BLaER1 (cell line): Measurements from ENCODE around the gene CNTN5.

ENCODE experiments used
- H3K27ac ChIP-seq: shearing (Covaris generic); formaldehyde crosslinking; 2 replicates; pipeline ENCODE4 v1.8.1; 2022
- H3K27me3 ChIP-seq: shearing (Covaris generic); formaldehyde crosslinking; 2 replicates; pipeline ENCODE4 v1.8.1; 2022
- H3K36me3 ChIP-seq: shearing (Covaris generic); formaldehyde crosslinking; 2 replicates; pipeline ENCODE4 v1.8.1; 2022
- H3K4me1 ChIP-seq: shearing (Covaris generic); formaldehyde crosslinking; 2 replicates; pipeline ENCODE4 v1.8.1; 2022
- H3K4me2 ChIP-seq: shearing (Covaris generic); formaldehyde crosslinking; 2 replicates; pipeline ENCODE4 v1.8.1; 2022
- H3K4me3 ChIP-seq: shearing (Covaris generic); formaldehyde crosslinking; 2 replicates; pipeline ENCODE4 v1.8.1; 2022
- H3K9ac ChIP-seq: shearing (Covaris generic); formaldehyde crosslinking; 2 replicates; pipeline ENCODE4 v1.8.1; 2022
- H3K9me3 ChIP-seq: shearing (Covaris generic); formaldehyde crosslinking; 2 replicates; pipeline ENCODE4 v1.8.1; 2022
- H4K20me1 ChIP-seq: shearing (Covaris generic); formaldehyde crosslinking; 2 replicates; pipeline ENCODE4 v1.8.1; 2022
- Cebpa-rat ChIP-seq: shearing (Covaris generic); IDR thresholded peaks from 2 replicates; pipeline ENCODE4 v1.8.1; 2022

The CNTN5 gene

GRCh38 chr11:99630629-99631028, 609.9 kb downstream of the CNTN5 start:
- no peak overlapping the region for H3K4me2 ChIP-seq
- H3K27me3 ChIP-seq, result no peaks in the 10 kb centered on the region
- H3K4me3 ChIP-seq, result no peak overlapping the region
- no peak overlapping the region for H3K9ac ChIP-seq
- H3K9me3 ChIP-seq, result no peaks in the 10 kb centered on the region
- H4K20me1 ChIP-seq, result no peaks in the 10 kb centered on the region
- no peak for TF ChIP-seq Cebpa-rat
- no peaks in the 10 kb centered on the region for H3K4me1 ChIP-seq
- H3K27ac ChIP-seq, result no peak overlapping the region
- H3K36me3 ChIP-seq, result no peaks in the 10 kb centered on the region

DNA sequence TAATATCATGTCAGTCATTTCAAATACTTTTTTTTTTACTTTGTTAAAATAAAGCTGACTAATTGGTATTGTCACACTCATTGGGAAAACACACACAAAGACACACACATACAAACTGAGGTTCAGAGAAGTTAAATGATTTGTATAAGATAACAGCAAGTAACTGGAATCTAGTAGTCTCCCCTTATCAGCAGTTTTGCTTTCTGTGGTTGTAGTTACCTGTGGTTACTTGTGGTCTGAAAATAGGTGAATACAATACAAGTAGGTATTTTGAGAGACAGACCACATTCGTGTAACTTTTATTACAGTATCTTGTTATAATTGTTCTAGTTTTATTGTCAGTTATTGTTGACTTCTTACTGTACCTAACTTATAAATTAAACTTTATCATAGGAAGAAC, 610.9 kb downstream of the CNTN5 start:
- no peak for TF ChIP-seq Cebpa-rat
- no peaks in the 10 kb centered on the region for H3K36me3 ChIP-seq
- H3K4me3 ChIP-seq, result no peak overlapping the region
- no peak overlapping the region for H3K9ac ChIP-seq
- no peak overlapping the region for H3K4me2 ChIP-seq
- no peak overlapping the region for H3K27ac ChIP-seq
- H3K4me1 ChIP-seq, result no peaks in the 10 kb centered on the region
- H3K27me3 ChIP-seq, result no peaks in the 10 kb centered on the region
- no peaks in the 10 kb centered on the region for H4K20me1 ChIP-seq
- H3K9me3 ChIP-seq, result no peaks in the 10 kb centered on the region

DNA sequence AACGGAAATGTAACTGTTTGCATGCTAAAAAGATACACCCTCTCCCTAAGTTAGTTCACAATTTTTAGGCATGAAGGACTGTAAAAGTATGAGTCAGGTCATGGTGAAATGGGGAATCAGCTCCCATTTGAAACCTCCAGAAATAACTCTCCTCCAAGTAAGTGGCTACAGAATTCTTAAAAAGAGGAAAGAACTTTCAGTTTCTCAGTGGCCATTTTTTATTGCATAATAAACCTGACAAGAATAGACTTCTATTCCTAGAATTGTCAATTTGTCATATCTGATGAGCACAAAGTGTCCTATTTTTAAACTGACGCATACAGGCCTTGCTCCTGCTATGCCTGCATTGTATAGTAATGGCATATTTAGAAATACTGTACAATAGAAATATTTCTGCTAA, 612.2 kb downstream of the CNTN5 start:
- Histone ChIP-seq H3K9ac (no peak overlapping the region), H3K36me3 (no peaks in the 10 kb centered on the region), H3K9me3 (no peaks in the 10 kb centered on the region), H4K20me1 (no peaks in the 10 kb centered on the region), H3K4me1 (no peaks in the 10 kb centered on the region), H3K27ac (no peak overlapping the region), H3K27me3 (no peaks in the 10 kb centered on the region), H3K4me2 (no peak overlapping the region), H3K4me3 (no peak overlapping the region)
- no peak for TF ChIP-seq Cebpa-rat

DNA sequence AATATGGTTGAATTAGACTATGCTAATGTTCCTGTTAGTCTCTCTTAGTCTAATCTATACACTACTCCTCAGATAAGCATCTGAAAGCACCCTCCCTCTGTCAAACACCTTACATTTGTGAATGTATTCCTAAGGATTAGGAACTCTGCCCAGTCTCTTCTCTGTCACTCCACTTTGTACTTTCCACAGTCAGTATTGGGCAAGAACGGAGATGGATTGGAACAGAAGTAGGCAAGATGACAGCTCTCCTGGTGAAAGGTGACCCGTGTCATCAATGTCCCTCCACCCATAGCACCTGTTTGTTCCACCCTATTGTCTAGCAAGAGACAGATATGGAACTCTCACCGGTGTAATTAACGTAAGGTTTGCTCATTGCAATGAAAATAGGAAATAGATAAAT, 613.8 kb downstream of the CNTN5 start:
- Histone ChIP-seq H3K4me2 (no peak overlapping the region), H3K9me3 (no peaks in the 10 kb centered on the region)
- TF ChIP-seq Cebpa-rat, result no peak

DNA sequence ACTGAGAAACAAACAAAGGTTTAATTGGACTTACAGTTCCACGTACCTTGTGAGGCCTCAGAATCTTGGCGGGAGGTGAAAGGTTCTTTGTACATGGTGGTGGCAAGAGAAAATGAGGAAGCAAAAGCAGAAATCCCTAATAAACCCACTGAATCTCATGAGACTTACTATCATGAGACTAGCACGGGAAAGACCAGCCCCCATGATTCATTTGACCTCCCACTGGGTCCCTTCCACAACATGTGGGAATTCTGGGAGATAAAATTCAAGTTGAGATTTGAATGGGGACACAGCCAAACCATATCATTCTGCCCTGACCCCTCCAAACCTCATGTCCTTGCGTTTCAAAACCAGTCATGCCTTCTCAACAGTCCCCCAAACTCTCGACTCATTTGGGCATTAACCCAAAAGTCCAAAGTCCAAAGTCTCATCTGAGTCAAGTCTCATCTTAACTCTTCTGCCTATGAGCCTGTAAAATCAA, 617.4 kb downstream of the CNTN5 start:
- Histone ChIP-seq H3K4me2 (no peak overlapping the region), H3K27ac (no peak overlapping the region), H3K36me3 (no peaks in the 10 kb centered on the region), H3K27me3 (no peaks in the 10 kb centered on the region), H3K4me3 (no peak overlapping the region), H4K20me1 (no peaks in the 10 kb centered on the region), H3K9ac (no peak overlapping the region), H3K9me3 (no peaks in the 10 kb centered on the region), H3K4me1 (no peaks in the 10 kb centered on the region)
- no peak for TF ChIP-seq Cebpa-rat

More for the DNA sequence above, 613.8 kb downstream of the CNTN5 start:
- no peaks in the 10 kb centered on the region for H3K4me1 ChIP-seq
- H3K27ac ChIP-seq, result no peak overlapping the region
- H3K4me3 ChIP-seq, result no peak overlapping the region
- H3K9ac ChIP-seq, result no peak overlapping the region
- no peaks in the 10 kb centered on the region for H3K27me3 ChIP-seq
- H3K36me3 ChIP-seq, result no peaks in the 10 kb centered on the region
- no peaks in the 10 kb centered on the region for H4K20me1 ChIP-seq

- Histone ChIP-seq H3K4me2 (no peak overlapping the region), H3K4me3 (no peak overlapping the region), H3K4me1 (no peaks in the 10 kb centered on the region), H3K9ac (no peak overlapping the region), H3K9me3 (no peaks in the 10 kb centered on the region), H4K20me1 (no peaks in the 10 kb centered on the region), H3K36me3 (no peaks in the 10 kb centered on the region), H3K27me3 (no peaks in the 10 kb centered on the region), H3K27ac (no peak overlapping the region)
- no peak for TF ChIP-seq Cebpa-rat
These were observed 619.9 kb downstream of the CNTN5 start for GRCh38 chr11:99640671-99641070.

GRCh38 chr11:99645934-99646333, 625.2 kb downstream of the CNTN5 start:
- Histone ChIP-seq H3K27ac (no peak overlapping the region), H3K9me3 (no peaks in the 10 kb centered on the region), H3K4me1 (no peaks in the 10 kb centered on the region), H3K9ac (no peak overlapping the region), H3K4me2 (no peak overlapping the region), H4K20me1 (no peaks in the 10 kb centered on the region), H3K27me3 (no peaks in the 10 kb centered on the region), H3K36me3 (no peaks in the 10 kb centered on the region), H3K4me3 (no peak overlapping the region)
- no peak for TF ChIP-seq Cebpa-rat

- Histone ChIP-seq H3K9ac (no peak overlapping the region), H3K27ac (no peak overlapping the region), H3K4me2 (no peak overlapping the region), H3K4me1 (no peaks in the 10 kb centered on the region), H4K20me1 (no peaks in the 10 kb centered on the region), H3K4me3 (no peak overlapping the region), H3K36me3 (no peaks in the 10 kb centered on the region), H3K9me3 (no peaks in the 10 kb centered on the region), H3K27me3 (no peaks in the 10 kb centered on the region)
- TF ChIP-seq Cebpa-rat, result no peak
These were observed 649.4 kb downstream of the CNTN5 start for GRCh38 chr11:99670067-99670676.

DNA sequence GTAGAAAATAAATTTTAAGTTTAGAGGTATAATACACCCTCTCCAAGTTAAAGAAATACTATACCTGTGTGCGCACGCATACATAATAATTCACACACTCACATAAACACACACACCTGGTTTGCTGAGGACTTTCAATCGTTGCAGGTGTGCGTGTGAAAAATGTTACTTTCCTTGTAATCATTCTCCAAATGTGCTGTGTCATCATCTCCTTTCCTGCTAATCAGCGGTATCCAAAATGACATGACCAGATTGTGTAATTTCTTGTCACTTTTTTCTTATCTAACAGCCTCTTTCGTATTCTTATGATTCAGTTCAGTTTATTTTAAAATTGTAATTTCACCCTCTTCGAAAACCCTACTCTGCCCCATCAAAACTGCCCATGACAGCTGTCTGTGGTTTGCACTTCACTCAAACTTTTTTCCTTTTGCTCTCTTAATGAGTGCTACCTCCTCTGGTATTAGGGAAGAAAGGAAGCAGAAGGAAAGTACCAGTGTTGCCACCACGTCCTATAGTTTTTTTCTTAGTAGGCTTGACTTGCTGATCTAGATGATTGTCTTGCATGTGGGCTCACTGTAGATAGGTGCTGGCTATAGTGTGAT, 651.2 kb downstream of the CNTN5 start:
- no peak overlapping the region for H3K27ac ChIP-seq
- H4K20me1 ChIP-seq, result no peaks in the 10 kb centered on the region
- TF ChIP-seq Cebpa-rat, result no peak
- no peaks in the 10 kb centered on the region for H3K4me1 ChIP-seq
- H3K9ac ChIP-seq, result no peak overlapping the region
- H3K4me3 ChIP-seq, result no peak overlapping the region
- no peak overlapping the region for H3K4me2 ChIP-seq
- no peaks in the 10 kb centered on the region for H3K36me3 ChIP-seq
- H3K27me3 ChIP-seq, result no peaks in the 10 kb centered on the region
- no peaks in the 10 kb centered on the region for H3K9me3 ChIP-seq

DNA sequence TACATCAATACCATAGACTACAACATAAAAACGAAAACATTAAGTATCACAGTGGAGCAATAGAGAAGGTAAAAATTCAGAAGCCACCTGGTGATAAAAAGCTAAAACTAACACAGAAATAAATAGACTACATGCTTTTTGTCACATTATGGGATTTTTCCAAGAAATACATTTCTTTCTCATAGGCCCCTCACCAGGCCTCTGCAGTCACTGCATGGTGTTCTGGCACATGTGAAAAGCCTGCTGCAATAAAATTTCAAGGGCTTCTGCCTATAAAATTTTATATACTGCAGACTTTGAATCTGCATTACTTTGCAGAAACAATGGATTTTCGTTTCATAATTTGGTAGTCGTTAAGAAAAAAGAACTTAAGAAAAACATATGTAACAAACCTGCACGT, 655.5 kb downstream of the CNTN5 start:
- TF ChIP-seq Cebpa-rat, result no peak
- no peaks in the 10 kb centered on the region for H3K36me3 ChIP-seq
- no peak overlapping the region for H3K27ac ChIP-seq
- no peaks in the 10 kb centered on the region for H3K4me1 ChIP-seq
- no peaks in the 10 kb centered on the region for H3K9me3 ChIP-seq
- H3K27me3 ChIP-seq, result no peaks in the 10 kb centered on the region
- H3K4me3 ChIP-seq, result no peak overlapping the region
- H3K4me2 ChIP-seq, result no peak overlapping the region
- no peaks in the 10 kb centered on the region for H4K20me1 ChIP-seq
- H3K9ac ChIP-seq, result no peak overlapping the region
